Breast epithelium (tissue), 3 donors: Measurements from ENCODE around the gene VEGFB.

Experiments used
- CTCF ChIP-seq, 3 donors: fragments of 450-650 bp; IDR thresholded peaks; one replicate each; pipeline ENCODE4 v1.5.1; 2016 to 2017; ENCODE audit warnings: antibody characterized with exemption in 3 of 3, mild to moderate bottlenecking in 3 of 3, moderate library complexity in 3 of 3
- POLR2A ChIP-seq: fragments of 450-650 bp; IDR thresholded peaks from one replicate; pipeline ENCODE4 v1.6.1; 2016; ENCODE audit warnings: antibody characterized with exemption, mild to moderate bottlenecking, moderate library complexity
- POLR2AphosphoS5 ChIP-seq, 3 donors: sonication (generic); formaldehyde crosslinking; IDR thresholded peaks; one replicate each; pipeline ENCODE4 v1.6.1; 2017; ENCODE audit warnings: antibody characterized with exemption in 3 of 3

GRCh38 chr11:64247729-64248531 is 13.5 kb downstream of the VEGFB start:
- TF ChIP-seq CTCF (IDR thresholded peaks at IDR 0.05) (no peak), POLR2A (no peak), POLR2AphosphoS5 (IDR thresholded peaks at IDR 0.05) (no peak)
